ENCODE data around the gene KRTAP3-2.

- TF ChIP-seq EZH2 (IDR thresholded peaks at IDR 0.05; ENCODE audit: insufficient read depth, poor library complexity, severe bottlenecking) (no peak), EZH2phosphoT487 (IDR thresholded peaks at IDR 0.05; ENCODE audit: insufficient read depth, low read depth) (no peak)
Measured at GRCh38 chr17:41048441-41048840, 48.7 kb upstream of the KRTAP3-2 start.

Data from GM23248 (cell line).